GM20431 (cell line): ENCODE results near the gene FGFR4.

Experiments used
- in situ Hi-C: fragments of 300-500 bp; cut with MseI, MboI; formaldehyde crosslinking; loops from one replicate; pipeline ENCODE4 v1.15.0; 2020; ENCODE audit warnings: low sequenced_read_pairs; ENCODE audit not compliant: unreplicated experiment

FGFR4 gene

DNA sequence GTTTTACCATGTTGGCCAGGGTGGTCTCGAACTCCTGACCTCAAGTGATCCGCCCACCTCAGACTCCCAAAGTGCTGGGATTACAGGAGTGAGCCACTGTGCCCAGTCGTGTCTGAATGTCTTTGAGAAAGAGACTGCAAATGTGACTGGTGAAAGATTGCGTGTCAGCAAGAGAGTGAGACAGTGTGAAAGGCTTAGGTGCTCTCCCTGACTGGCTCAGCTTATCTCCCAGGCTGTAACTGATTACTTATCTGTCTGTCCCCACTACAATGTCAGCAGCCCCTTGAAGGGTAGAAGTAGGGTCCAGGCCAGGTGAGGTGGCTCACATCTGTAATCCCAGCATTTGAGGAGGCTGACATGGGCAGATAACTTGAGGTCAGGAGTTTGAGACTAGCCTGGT lies 3.4 kb upstream of the FGFR4 start:
- in situ Hi-C loops = no loop called here

DNA sequence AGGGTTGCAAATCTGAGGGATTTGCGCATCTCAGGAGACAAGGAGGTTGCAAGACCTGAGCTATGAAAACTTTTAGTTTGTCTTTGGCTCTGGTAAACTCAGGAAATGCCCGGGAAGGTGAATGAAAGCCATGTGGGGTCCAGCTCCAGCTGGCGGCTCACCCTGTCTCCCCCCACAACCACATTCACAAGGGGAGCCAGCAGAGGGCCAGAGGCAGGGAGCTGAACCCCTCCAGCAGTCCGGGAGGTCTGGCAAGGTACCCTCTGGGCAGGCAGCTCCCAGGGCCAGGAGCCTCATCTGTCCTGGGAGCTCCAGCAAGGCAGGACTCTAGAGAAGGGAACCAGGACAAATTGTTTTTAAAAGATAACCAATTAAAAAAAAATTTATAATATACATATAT lies 2.5 kb upstream of the FGFR4 start:
- in situ Hi-C loops = no loop called here

DNA sequence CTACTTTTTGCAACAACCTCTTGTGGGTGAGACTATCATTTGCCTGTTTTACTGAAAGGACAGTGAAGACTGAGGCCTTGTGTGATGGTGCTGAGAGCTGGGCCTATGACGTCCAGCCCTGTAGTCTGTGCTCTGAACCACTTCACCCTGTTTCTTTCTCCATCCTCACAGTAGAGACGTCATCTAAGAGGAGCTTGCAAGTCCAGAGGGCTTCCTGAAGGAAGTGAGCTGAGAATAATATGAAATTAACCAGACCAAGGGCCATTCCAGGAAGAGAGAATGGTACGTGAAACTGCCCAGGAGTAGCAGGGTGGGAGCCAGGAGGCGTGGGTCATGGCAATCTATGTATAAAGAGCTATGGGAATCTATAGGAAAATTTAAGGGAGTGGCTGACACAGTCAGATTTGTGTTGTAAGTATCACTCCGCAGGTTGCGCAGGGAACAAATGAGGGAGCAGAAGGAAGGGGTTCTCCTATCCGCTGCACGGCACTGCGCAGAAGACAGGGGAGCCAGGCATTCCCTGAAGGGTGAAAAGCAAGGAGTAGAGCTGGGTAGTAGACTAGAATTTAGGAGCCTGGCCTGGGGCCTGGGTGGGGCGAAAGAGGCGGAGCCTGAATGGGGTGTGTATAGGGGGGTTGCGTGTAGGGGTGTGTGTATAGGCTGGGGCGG lies 596 bp upstream of the FGFR4 start:
- in situ Hi-C loops = no loop called here

DNA sequence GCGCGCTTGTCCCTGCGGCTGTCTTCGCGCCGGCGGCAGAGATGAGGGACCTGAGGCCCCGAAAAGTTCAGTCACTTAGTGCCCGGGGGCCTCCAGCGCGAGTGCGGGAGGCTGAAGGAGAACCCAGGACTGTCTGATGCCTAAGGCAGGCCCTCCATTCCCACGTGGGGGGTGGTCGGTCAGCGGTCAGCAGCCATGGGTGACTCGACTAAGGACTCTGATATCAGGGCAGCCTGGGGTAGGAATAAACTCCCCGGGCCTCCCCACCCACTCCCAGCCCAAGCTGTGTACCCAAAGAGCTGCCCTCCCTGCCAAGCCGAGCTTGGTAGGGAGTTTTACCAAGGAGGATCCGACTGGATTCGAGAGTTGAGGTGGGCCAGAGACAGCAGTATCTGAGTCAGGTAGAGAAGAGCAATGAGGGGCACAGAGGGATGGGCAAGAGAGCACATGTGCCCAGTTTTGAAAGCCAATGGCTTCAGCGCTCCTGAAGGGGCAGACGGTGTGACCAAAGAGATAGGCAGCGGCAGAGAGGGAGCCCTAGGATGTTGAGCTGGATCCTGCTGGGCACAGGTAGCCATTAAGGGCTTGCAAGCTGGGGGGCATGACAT lies 787 bp downstream of the FGFR4 start:
- in situ Hi-C loops = no loop called here

DNA sequence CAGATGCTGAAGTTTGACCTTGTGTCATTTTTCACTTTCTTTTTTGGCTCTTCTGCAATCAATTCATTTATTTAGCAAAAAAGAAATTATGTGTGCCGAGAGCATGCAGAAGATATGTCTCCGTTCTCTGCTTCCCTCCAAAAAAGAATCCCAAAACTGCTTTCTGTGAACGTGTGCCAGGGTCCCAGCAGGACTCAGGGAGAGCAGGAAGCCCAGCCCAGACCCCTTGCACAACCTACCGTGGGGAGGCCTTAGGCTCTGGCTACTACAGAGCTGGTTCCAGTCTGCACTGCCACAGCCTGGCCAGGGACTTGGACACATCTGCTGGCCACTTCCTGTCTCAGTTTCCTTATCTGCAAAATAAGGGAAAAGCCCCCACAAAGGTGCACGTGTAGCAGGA lies 2.4 kb downstream of the FGFR4 start:
- in situ Hi-C loops = no loop called here

GRCh38 chr5:177089825-177090641 lies 3.3 kb downstream of the FGFR4 start:
- in situ Hi-C loops = no loop called here

GRCh38 chr5:177090813-177091212 lies 4.1 kb downstream of the FGFR4 start:
- in situ Hi-C loops = no loop called here

DNA sequence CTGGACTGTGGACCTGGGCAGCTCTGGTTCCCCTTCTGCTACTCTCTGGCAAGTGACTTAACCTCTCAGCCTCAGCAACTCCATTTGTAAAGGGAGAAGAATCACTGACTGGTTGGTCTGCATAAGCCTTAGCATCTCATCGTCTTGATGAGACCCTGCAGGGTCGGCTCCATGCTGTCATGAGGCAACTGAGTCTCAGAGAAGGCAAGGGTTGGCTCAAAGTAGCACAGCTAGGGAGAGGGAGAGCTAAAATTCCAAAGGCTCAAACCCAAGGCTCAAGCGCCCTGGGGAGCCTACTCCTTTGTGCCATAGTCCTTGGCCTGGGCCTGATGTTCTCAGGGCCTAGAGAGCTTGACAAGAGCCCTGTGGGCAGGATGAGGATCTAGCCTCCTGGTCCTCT lies 4.5 kb downstream of the FGFR4 start:
- in situ Hi-C loops = no loop called here

DNA sequence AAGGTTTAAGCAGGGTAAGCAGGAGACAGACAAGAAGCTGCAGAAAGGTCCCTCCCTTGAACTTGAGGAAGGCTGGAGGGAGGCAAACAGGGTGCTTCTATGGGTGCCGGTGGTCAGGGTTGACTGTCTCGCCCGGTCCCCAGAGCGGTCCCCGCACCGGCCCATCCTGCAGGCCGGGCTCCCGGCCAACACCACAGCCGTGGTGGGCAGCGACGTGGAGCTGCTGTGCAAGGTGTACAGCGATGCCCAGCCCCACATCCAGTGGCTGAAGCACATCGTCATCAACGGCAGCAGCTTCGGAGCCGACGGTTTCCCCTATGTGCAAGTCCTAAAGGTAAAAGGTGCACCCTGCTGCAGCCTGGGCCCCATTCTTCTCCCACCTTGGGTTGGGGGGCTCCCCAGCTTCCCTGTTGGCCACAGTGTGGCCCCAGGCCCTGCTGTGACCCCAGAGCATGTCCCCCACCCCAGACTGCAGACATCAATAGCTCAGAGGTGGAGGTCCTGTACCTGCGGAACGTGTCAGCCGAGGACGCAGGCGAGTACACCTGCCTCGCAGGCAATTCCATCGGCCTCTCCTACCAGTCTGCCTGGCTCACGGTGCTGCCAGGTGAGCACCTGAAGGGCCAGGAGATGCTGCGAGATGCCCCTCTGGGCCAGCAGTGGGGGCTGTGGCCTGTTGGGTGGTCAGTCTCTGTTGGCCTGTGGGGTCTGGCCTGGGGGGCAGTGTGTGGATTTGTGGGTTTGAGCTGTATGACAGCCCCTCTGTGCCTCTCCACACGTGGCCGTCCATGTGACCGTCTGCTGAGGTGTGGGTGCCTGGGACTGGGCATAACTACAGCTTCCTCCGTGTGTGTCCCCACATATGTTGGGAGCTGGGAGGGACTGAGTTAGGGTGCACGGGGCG lies 5.7 kb downstream of the FGFR4 start:
- in situ Hi-C loops = no loop called here

GRCh38 chr5:177093082-177093712 lies 6.5 kb downstream of the FGFR4 start:
- in situ Hi-C loops = no loop called here

- in situ Hi-C loops = no loop called here
Measured at GRCh38 chr5:177093803-177094202, 7.1 kb downstream of the FGFR4 start.

GRCh38 chr5:177094224-177095087 lies 7.7 kb downstream of the FGFR4 start:
- in situ Hi-C loops = no loop called here

- in situ Hi-C loops = no loop called here
Measured at GRCh38 chr5:177095088-177095669, 8.5 kb downstream of the FGFR4 start.

DNA sequence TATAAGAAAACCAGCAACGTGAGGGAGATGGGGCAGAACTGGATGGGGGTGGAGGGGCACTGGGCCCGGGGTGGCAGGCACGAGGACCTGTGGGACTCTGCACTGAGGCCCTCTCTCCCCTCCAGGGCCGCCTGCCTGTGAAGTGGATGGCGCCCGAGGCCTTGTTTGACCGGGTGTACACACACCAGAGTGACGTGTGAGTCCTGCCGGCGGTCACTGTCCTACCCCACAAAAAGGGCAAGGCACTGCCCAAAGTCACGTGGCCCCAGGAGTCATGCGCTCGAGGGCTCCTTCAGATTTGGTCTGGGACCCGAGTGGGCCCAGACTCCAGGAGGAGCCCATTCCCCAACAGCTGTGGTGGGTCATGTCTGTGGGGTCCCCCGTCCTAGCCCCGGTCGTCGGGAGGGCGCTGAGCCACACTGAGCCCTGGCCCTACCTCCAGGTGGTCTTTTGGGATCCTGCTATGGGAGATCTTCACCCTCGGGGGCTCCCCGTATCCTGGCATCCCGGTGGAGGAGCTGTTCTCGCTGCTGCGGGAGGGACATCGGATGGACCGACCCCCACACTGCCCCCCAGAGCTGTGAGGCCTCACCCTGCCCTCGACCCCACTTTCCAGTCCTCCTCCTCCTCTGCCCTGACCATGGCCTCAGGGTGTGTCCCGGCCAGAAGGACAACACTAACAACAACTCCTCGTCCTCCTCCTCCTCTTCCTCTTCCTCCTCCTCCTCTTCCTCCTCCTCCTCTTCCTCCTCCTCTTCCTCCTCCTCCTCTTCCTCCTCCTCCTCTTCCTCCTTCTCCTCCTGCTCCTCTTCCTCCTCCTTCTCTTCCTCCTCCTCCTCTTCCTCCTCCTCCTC lies 9.7 kb downstream of the FGFR4 start:
- in situ Hi-C loops = no loop called here

DNA sequence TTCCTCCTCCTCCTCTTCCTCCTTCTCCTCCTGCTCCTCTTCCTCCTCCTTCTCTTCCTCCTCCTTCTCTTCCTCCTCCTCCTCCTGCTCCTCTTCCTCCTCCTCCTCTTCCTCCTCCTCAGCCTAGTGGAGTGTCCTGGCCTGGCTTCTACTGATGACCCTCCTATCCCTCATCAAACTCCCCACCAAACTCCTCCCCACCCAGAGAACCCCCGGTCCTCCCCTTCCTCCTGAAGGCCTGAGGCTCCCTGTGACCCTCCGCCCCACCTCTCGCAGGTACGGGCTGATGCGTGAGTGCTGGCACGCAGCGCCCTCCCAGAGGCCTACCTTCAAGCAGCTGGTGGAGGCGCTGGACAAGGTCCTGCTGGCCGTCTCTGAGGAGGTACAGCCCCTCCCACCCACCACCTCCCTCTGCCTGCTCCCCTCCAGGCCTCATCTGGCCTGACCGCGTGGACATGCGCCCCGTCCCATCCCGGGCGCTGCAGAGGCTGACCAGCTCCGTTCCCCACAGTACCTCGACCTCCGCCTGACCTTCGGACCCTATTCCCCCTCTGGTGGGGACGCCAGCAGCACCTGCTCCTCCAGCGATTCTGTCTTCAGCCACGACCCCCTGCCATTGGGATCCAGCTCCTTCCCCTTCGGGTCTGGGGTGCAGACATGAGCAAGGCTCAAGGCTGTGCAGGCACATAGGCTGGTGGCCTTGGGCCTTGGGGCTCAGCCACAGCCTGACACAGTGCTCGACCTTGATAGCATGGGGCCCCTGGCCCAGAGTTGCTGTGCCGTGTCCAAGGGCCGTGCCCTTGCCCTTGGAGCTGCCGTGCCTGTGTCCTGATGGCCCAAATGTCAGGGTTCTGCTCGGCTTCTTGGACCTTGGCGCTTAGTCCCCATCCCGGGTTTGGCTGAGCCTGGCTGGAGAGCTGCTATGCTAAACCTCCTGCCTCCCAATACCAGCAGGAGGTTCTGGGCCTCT lies 10.6 kb downstream of the FGFR4 start:
- in situ Hi-C loops = no loop called here

DNA sequence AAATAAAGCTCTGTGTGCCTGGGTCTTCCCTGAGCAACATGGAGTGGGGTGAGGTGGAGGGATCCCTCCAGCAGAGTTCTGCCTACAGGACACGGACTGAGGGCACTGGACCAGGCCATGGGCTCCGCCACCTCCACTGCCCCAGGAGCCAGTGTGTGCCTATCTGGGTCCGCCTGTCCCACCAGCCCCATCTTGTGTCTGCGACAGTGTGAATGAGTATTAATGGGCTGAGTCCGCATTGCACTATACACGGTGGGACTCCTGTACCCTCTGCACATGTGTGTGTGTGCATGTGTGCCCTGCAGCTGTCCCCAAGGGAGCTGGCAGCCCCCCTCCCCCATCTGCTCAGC lies 11.4 kb downstream of the FGFR4 start:
- in situ Hi-C loops = no loop called here
